ENCODE measurements around the gene PRKAG2.

DNA sequence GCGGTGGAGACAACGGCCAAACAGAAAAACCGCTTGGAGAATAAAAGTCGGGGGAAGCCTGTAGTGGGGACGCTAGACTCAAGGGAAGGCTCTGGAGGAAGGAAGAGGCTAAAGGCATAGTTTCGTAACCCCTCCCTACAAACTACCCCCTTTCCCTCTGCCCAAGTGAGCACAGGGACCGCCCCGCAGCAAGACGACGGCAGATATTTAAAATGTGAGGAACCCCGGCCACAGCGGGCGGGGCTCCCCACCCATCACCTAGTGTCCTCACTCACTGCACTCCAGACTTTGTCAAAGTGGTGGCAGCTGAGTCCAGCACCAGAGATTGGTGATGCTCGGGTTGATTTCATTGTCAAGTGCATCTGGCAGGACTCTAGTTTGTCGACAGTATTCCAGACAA lies 69.1 kb downstream of the PRKAG2 start:
- TF ChIP-seq, protein P1, sequence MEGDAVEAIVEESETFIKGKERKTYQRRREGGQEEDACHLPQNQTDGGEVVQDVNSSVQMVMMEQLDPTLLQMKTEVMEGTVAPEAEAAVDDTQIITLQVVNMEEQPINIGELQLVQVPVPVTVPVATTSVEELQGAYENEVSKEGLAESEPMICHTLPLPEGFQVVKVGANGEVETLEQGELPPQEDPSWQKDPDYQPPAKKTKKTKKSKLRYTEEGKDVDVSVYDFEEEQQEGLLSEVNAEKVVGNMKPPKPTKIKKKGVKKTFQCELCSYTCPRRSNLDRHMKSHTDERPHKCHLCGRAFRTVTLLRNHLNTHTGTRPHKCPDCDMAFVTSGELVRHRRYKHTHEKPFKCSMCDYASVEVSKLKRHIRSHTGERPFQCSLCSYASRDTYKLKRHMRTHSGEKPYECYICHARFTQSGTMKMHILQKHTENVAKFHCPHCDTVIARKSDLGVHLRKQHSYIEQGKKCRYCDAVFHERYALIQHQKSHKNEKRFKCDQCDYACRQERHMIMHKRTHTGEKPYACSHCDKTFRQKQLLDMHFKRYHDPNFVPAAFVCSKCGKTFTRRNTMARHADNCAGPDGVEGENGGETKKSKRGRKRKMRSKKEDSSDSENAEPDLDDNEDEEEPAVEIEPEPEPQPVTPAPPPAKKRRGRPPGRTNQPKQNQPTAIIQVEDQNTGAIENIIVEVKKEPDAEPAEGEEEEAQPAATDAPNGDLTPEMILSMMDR (IDR thresholded peaks at IDR 0.05; ENCODE audit: low read length), result no peak
- TF ChIP-seq EZH2 (IDR thresholded peaks at IDR 0.05; ENCODE audit: borderline replicate concordance, low read length), result no peak

Data from OCI-LY1 (cell line).